ENCODE data around the gene PDLIM1.
"Not testable (repeated sequence)": the region's sequence is repeated elsewhere in the genome, so short reads cannot be mapped to it uniquely, and the experiment has no call there.

PDLIM1 gene

DNA sequence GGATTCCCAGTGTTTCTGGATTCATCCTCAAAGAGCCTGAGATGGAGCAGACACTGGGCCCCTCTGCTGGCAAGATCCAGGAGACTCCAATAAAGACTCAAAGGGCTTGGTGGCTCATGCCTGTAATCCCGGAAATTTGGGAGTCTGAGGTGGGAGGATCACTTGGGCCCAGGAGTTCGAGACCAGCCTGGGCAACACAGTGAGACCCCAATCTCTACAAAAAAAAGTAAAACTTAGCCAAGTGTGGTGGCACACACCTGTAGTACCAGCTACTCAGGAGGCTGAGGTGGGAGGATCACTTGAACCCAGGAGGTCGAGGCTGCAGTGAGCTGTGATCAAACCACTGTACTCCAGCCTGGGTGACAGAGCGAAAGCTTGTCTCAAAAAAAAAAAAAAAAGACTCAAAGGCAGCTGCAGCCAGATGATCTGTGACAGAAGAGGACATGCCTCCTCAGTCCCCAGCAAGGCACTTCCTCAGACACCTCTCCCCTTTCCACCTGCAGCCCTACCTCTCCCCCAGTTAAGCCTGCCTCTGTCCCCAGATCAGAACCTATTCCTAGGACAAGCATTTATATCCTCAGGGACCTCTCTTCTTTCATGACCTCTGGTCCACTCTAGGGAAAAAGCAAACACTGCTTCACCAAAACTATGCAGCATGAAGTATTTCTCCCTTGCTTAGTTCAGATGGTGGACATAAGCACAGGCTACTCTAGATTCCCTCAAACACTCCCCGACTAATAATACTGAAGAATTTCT is 27.9 kb downstream of the PDLIM1 start:
- no peak for DNase-seq

DNA sequence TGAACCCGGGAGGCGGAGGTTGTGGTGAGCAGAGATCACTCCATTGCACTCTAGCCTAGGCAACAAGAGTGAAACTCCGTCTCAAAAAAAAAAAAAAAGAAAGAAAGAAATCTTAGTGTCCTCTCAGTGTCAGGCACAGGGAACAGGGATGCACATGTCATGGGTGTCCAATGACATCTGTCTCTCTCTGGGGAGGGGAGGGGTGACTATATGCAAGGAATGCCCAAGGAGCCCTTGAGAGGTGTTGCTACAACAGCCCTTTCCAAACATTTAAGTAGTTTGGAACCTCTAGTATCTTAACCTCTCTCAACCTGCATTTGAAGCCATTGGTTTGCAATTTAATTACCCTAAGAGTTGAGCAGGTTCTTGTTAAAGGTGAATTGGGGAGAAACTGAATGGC is 28.9 kb downstream of the PDLIM1 start:
- DNase-seq: no peak

DNA sequence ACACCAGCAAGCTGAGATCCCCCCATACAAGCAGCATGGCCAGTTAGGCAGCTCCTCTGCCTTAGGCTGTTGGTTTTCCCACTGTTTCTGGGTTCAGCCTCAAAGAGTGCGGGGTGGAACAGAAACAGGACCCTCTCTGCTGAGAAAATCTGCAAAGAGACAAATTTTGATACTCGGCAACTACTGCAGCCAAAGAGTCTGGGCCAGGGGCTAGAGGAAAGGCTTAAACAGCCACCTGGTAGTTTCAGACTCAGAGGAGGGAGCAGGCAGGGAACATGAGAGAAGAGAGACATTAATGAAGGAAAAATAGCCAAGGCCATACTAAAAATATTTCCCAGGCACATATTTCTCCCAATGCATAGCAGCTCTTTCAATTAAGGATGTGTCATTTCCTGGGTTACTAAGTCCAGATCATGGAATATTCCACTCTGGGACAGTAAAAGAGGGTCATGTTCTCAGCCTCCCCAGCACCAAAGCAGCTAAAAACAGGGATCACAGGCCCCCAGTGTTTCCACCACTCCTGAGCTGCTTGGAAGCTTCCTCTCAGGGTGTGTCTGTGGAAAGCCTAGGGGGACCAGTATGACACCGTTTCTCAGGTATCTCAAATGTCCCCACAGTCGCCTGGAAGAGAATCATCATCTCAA is 29.8 kb downstream of the PDLIM1 start:
- DNase-seq: no peak

DNA sequence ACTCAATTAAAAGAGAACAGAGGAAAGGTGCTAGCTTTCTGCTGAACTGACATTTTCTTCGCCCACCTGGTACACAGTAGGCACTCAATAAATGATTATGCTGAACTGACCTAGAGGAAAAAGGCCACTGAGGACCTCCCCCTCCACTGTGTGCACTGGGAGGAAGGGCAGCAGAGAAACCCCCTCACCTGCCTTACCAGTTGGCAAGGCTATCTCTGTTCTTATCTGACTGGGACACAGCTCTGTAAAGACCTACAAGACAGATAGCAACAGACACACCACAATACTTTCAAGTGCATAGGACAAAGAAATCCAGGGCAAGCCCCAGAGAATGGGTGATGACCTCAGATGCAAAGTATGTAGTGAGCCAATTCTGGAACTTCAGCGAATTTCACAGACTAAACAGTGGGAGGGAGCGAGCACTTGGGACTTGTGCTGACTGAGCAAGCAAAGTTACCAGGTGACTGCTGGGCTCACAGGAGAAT is 30.4 kb downstream of the PDLIM1 start:
- DNase-seq: no peak

DNA sequence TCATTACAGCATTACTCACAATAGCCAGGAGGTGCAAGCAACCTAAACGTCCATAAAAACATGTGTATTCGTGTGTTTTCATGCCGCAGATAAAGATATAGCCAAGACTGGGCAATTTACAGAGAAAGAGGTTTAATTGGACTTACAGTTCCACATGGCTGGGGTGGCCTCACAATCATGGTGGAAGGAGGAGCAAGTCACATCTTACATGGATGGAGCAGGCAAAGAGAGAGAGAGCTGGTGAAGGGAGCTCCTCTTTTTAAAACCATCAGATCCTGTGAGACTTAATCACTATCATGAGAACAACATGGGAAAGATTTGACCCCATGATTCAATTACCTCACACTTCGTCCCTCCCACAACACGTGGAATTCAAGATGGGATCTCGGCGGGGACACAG is 33.0 kb downstream of the PDLIM1 start:
- DNase-seq: no peak

DNA sequence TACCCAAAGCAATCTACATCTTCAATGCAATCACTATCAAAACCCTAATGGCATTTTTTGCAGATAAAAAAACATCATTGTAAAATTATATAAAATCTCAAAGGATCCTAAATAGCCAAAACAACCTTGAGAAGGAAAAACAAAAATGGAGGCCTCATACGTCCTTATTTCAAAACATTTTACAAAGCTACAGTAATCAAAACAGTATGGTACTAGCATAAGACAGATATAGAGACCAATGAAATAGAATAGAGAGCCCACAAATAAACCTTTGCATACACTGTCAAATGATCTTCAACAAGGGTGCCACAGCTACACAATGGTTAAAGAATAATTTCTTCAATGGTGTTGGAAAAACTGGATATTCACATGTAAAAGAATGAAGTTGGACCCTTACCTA is 34.5 kb downstream of the PDLIM1 start:
- DNase-seq: no peak

DNA sequence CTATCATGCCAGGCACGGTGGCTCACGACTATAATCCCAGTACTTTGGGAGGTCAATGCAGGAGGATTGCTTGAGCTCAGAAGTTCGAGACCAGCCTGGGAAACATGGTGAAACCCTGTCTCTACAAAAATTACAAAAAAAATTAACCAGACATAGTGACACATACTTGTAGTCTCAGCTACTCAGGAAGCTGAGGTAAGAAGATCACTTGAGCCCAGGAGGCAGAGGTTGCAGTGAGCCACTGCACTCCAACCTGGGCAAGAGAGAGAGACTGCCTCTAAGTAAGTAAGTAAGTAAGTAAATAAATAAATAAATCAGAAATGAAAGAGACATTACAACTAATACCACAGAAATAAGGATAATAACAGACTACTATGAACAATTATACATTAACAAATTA is 36.2 kb downstream of the PDLIM1 start:
- DNase-seq: no peak

DNA sequence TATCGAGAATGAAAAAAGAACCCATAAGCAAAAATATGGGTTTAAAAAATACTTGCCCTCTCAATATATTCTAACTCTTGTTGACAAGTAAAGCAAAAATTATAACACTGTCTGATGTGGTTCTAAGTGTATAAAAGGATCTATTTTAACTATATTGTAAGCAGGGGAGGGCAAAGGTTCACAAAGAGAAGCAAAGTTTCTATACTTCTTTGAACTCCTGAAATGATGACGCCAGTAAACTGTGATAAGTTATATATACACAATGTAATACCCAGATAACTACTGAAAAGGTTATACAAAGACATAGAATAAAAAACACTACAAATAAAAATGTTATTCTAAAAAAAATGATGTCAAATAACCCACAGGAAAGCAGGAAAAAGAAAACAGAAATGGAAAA is 37.1 kb downstream of the PDLIM1 start:
- DNase-seq: no peak

DNA sequence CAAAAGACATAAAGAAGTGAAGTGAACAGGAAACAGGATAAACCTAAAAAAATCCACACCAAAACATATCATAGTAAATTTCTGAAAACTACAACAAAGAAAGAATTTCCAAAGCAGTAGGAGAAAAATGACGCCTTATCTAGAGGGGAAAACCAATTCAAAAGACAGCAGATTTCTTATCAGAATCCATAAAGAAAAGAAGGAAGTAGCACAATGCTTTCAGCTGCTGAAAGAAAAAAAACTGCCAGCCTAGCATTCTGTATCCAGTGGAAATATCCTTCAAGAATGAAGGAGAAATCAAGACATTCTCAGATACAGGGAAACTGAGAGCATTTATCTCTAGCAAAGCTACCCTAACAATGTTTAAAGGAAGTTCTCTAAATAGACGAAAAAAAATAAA is 37.8 kb downstream of the PDLIM1 start:
- no peak for DNase-seq

DNA sequence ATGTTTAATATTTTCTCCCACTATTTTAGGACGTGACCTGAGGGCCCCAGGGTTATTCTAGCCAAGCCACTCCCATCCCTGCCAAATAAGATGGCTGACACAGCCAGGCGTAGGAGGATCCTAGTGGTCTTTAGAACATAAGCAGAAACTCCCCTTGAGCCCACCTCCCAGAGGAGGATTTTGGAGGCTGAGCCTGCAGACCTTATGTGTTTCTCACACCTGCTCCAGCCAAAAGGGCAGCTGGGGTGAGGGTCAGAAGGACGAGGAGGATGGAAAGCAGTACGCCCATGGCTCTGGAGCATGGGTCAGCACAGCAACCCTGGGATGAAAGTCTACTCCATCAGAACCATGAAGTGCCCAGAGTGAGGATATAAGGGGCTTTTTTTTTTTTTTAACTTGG is 39.9 kb downstream of the PDLIM1 start:
- DNase-seq: no peak

DNA sequence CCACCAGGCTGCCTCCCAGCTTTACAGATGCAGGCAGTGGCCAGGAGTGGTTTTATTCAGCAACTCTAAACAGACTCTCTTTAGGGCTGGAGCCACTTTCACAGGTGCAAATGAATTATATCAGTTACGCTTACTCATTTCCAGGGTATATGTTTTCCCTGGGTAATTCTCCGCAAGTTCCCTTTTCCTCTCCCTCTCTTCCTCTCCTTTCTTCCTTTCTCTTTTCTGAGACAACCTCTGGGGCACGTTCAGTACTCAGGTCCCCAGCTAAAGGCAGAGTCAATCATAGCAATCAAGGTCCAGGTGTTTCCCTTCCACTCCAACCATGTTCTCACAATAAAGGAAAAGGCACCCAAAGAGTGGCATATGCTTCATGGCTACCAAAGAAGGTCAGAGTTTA is 41.3 kb downstream of the PDLIM1 start:
- no peak for DNase-seq

DNA sequence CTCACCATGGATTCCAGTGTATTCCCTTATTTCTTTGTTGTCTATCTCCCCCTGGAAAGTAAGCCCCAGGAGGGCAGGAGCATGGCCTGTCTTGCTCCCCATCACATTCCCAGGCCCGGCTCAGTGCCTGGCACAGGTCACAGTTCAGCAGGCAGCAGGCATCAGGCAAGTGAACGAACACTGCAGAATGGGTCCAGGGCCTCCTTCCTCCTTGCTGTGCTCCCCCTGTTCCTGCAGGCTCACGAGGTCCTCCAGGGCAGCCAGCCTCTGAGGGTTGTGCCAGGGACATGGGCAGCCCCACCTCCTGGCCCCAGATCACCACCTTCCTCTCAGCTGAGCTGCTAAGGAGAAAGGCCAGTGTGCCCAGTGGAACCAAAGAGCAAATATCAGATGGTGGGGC is 41.8 kb downstream of the PDLIM1 start:
- no peak for DNase-seq

DNA sequence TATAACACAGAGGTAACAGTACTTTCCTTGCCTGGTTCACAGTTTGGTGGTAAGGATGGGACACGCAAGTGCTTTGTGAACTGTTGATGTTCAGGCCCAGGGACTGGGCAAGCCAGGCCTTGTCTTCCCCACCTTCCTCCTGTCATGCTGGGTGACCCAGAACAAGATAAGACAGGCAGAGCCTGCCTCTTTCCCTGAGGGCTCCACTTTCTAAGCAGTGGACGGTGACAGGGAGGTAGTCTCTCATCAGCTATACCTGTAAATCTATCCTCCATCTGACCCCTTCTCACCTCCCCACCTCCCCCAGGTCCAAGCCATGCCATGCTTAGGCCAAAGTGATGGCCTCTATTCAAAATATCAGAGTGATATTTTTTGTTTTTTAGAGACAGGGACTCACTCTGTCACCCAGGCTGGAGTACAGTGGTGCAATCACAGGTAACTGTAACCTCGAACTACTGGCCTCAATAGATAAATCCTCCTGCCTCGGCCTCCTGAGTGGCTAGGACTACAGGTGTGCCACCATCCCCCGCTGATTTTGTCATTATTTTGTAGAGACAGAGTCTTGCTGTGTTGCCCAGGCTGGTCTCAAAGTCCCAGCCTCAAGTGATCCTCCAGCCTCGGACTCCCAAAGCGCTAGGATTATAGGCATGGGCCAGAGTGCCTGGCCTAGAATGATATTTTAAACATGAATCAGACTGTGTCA is 42.8 kb downstream of the PDLIM1 start:
- no peak for DNase-seq

DNA sequence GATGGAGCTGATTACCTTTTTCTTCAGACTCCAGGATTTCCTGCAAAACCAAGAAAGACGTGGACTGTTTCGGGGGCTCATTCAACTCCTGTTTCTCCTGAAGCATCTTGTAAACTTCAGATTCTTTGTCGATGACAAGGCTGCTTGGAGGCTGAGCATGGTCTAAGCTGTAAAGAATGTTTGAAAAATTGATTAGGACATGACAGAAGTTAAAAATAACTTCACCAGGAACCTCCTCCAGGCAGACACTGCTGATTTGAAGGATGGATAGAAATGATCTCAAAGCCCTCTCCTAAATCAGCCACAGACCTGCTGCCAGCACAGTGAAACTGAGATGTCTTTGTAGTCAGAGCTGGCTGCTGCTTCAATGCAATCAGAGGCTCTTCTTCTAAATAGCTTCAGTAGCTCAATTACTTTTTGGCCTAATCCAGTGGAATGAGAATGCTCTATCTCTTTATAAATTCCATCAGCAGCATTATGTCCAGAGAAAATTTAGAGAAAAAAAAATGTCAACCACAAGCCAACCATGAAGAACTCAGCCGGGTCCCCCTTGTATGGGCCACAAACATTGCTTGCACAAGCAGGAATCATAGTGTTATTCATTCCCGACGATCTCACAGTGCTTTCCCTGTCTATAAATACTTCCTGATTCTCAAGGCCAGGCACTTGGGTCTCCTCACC is 43.5 kb downstream of the PDLIM1 start:
- no peak for DNase-seq

DNA sequence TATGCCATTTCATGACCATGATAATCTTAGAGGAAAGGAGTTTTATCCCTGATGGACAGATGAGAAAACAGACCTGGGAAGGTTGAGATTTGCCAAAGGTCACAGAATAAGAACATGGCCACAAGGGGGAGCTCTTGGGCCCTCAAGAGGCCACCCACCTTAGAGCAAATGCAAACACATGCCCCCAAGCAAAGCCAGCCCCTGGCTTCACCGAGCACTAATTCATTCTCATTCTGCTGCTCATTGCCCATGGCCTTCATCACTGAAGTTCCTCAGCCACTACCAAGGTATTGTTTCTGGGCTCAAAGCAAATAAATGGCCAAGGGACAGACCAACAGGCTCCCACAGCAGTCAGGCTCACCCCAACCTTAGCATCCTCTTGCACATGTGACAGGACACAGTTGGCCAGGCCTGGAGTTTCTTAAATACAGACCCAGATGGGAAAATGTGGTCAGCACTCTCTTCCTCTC is 44.2 kb downstream of the PDLIM1 start:
- DNase-seq: no peak

DNA sequence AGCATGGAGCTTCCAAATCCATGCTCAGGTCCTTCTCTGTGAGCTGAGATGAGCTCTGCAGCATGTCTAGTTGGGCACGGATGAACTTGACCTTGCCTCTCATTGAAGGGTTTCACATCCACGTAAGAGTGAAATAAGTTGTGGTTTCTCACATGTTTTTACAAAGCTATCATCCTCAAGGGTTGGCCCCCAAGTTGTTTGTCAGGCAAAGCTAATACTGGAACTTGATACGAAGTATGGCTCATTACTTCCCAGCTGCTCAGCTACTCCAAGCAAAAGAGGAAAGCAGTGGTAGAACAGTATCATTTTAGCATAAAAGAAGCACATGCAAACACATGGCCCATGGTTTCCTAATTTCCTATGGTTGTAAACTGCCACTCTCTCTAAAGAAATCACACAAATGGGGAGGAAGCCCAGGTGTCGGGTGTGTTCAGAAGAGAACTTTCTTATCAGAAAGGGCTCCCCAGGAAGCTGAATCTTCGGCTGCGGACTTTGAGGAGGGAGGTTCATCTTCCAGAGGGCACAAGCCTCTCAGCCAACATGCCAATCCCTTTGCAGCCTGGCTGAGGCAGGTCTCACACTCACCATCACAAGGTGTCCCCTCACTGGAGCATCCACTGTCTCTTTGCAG is 45.3 kb downstream of the PDLIM1 start:
- DNase-seq: no peak

DNA sequence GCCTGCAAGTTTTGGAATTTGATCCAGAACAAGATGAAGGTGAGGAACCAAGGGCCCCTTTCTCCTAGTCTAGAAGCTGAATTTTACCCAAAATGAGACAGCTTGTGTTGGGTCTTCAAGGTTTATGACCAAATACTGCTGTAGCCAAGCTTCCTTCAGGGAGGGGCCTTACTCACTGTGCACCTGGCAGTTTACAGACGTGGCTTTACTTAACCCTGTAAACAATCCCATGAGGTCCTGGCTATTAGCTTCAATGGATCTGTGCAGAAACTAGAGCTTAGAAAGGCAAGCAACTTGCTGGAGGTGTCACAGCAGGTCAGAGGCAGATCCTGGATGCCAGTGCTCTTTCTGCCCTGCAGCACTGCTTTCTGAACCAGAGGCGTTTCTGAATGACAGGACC is 46.7 kb downstream of the PDLIM1 start:
- DNase-seq: no peak

DNA sequence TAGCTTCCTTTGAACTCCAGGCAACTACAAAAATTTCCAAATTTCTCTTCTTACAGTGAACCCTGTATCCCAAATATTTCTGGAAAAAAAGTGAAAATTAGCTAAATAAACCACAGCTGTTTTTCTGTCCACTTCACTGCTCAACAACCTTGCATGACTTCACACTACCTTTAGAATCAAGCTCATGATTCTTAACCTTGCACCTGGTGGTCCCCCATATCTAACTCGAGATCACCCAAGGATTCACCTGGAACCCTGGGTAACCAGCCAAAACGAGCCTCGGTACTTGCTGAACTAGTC is 47.5 kb downstream of the PDLIM1 start:
- DNase-seq: no peak

DNA sequence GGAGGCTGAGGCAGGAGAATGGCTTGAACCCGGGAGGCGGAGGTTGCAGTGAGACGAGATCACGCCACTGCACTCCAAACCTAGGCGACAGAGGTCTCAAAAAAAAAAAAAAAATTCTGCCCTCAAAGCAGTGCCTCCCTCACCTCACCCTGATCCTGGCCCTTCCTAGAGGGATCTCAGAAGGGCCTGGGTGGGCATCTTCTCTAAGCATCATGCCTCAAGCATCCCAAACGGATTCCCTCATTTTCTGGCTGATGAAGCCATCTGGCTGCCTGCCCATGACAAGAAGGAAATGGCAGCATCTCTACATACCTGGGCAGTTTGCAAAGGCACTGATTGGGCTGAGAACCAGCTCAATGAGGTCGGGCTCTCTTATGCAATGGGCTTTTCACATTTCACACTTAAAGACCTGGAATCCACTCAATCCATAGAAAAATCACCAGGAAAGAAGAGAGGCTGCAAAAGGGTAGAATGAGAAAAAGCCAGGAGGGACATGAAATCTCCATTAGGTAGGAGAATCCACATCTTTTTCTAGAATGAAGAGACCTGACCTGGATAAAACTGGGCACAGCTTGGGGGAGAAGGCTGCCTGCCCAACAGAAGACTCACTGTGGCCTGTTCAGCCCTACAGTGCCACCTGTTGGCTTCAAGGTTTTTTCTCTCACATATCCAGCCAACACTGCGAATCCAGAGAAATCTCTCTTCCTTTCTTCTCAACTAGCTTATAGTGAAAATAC is 48.1 kb downstream of the PDLIM1 start:
- no peak for DNase-seq

DNA sequence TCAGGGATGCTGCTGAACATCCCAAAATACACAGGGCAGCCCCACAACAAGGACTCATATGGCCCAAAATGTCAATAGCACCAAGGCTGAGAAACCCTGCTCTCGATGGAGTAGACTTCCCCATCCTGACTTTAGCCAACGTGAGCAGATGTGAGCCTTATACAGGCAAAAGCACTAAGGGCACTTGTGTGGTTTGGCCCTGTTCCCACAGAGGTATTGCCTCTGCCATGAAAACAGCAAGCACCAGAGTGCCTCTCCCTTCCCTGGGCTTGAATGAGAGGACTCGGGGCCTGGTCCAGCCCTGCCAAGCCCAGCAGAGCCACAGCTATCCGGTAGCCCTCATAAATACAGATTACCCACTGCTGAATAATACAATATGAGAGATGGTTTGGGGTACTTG is 49.3 kb downstream of the PDLIM1 start:
- DNase-seq: no peak

DNA sequence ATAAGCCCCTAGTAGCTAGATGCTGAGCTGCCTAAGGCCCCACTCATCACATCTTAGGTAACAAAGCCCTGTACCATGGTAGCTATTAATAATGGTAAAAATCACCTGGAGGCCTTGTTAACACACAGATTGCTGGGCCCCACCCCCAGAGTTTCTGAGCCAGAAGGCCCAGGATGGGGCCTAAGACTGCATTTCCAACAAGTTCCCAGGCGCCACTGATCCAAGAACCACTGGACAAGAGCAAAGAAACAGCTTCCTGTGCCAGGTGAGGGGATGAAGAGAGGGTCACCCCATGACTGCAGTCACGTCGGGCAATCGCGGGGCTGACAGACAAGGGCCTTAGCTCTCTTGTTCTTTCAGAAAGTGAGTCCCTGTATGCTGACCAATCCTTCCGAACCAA is 50.0 kb downstream of the PDLIM1 start:
- DNase-seq: no peak

DNA sequence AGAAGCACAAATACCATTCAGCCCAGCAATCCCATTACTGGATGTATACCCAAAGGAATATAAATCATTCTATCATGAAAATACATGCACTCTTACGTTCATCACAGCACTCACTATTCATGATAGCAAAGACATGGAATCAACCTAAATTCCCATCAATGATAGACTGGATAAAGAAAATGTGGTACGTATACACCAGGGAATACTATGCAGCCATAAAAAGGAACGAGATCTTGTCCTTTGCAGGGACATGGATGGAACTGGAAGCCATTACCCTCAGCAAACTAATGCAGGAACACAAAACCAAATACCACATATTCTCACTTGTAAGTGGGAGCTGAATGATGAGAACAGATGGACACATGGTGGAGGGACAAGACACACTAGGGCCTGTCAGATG is 50.7 kb downstream of the PDLIM1 start:
- not testable (repeated sequence) for DNase-seq
